T-helper 2 cell (primary cell): ENCODE data around the gene MDFI.

Source experiments
- DNase-seq, 5 experiments: peaks; one replicate each; pipeline versions ENCODE4 v3.0.0 to v3.0.0-alpha.2; 2012 to 2022

Gene MDFI

GRCh38 chr6:41673704-41674000, 35.4 kb downstream of the MDFI start:
- no peak for DNase-seq

- no peak for DNase-seq
These were observed 36.1 kb downstream of the MDFI start for GRCh38 chr6:41674231-41675000.

GRCh38 chr6:41675176-41675775, 37.0 kb downstream of the MDFI start:
- DNase-seq = no peak

GRCh38 chr6:41675992-41676391, 37.7 kb downstream of the MDFI start:
- DNase-seq = no peak

GRCh38 chr6:41676431-41676830, 38.2 kb downstream of the MDFI start:
- DNase-seq = no peak

GRCh38 chr6:41677124-41677921, 39.1 kb downstream of the MDFI start:
- no peak for DNase-seq

- no peak for DNase-seq
These were observed 40.3 kb downstream of the MDFI start for GRCh38 chr6:41678511-41679084.

GRCh38 chr6:41679696-41680095, 41.4 kb downstream of the MDFI start:
- DNase-seq = no peak

- DNase-seq = no peak
These were observed 42.1 kb downstream of the MDFI start for GRCh38 chr6:41680182-41680965.

GRCh38 chr6:41682056-41682477, 43.8 kb downstream of the MDFI start:
- peak in 4 of 5 experiments; percentile 40 to 68 (median 52) for DNase-seq

- DNase-seq = peak in 1 of 5 experiments; percentile 28
These were observed 44.4 kb downstream of the MDFI start for GRCh38 chr6:41682497-41683272.

- no peak for DNase-seq
These were observed 44.9 kb downstream of the MDFI start for GRCh38 chr6:41683273-41683522.

- DNase-seq = peak; percentile 44 to 81 (median 65)
These were observed 45.4 kb downstream of the MDFI start for GRCh38 chr6:41683523-41684310.

- DNase-seq = no peak
These were observed 46.3 kb downstream of the MDFI start for GRCh38 chr6:41684311-41685180.

- DNase-seq = no peak
These were observed 47.5 kb downstream of the MDFI start for GRCh38 chr6:41685641-41686380.

- no peak for DNase-seq
These were observed 49.4 kb downstream of the MDFI start for GRCh38 chr6:41687501-41688175.

GRCh38 chr6:41688256-41688965, 50.1 kb downstream of the MDFI start:
- DNase-seq = no peak
